Measurements from ENCODE around the gene F10. TPM values are rescaled to one million over a fixed set of nuclear protein-coding genes. Genes with fewer than 3 reads are reported as not detected.
"Not testable (repeated sequence)": the region's sequence is repeated elsewhere in the genome, so short reads cannot be mapped to it uniquely, and the experiment has no call there.

The F10 gene
- total RNA-seq, 2 experiments from 2014 or later: not detected

GRCh38 chr13:113157929-113158747 is 35.5 kb downstream of the F10 start, which contains the start of gene PROZ:
TSS of gene PROZ (plus strand) at chr13:113158648. CDS start at chr13:113158661, 13 bp downstream.
- ATAC-seq (ENCODE audit: low read depth): no peak
- peaks cover 12% of the 10 kb centered on the region for H3K27me3 Mint-ChIP-seq
- H3K4me3 Mint-ChIP-seq: no peak within 1 kb of the TSS
- H3K36me3 Mint-ChIP-seq: peaks cover 10% of the 10 kb centered on the region
- peaks cover 15% of the 10 kb centered on the region for H3K9me3 Mint-ChIP-seq
- POLR2A ChIA-PET: interaction anchor here (0.7 kb wide), 1 partner anchor 51 kb away, joined by 3 read pairs; the partner anchor contains the start of gene CUL4A
- peaks cover 26% of the 10 kb centered on the region for H3K4me1 Mint-ChIP-seq
- no peak within 1 kb of the TSS for H3K27ac Mint-ChIP-seq
- no peak for DNase-seq

GRCh38 chr13:113158946-113159345 is 36.3 kb downstream of the F10 start:
- Mint-ChIP-seq H3K4me1 (peaks cover 29% of the 10 kb centered on the region), H3K36me3 (peaks cover 10% of the 10 kb centered on the region), H3K27ac (no peak overlapping the region), H3K4me3 (no peak overlapping the region), H3K9me3 (peaks cover 15% of the 10 kb centered on the region), H3K27me3 (peaks cover 9% of the 10 kb centered on the region)
- POLR2A ChIA-PET: no interaction called here
- ATAC-seq (ENCODE audit: low read depth) (no peak), DNase-seq (no peak)

GRCh38 chr13:113159701-113160100 is 37.1 kb downstream of the F10 start:
- Mint-ChIP-seq H3K4me1 (peaks cover 32% of the 10 kb centered on the region), H3K4me3 (no peak overlapping the region), H3K27me3 (peaks cover 9% of the 10 kb centered on the region), H3K9me3 (peaks cover 15% of the 10 kb centered on the region), H3K27ac (no peak overlapping the region), H3K36me3 (peaks cover 10% of the 10 kb centered on the region)
- ATAC-seq (ENCODE audit: low read depth) (no peak), DNase-seq (no peak)
- POLR2A ChIA-PET: no interaction called here

- POLR2A ChIA-PET: interaction anchor here (1.8 kb wide), 1 partner anchor 49 kb away, joined by 6 read pairs; the partner anchor contains the start of gene CUL4A
- Mint-ChIP-seq H3K27me3 (peaks cover 7% of the 10 kb centered on the region), H3K36me3 (peaks cover 6% of the 10 kb centered on the region)
These were observed 38.4 kb downstream of the F10 start for GRCh38 chr13:113160983-113161382.

GRCh38 chr13:113161433-113161832 is 38.8 kb downstream of the F10 start:
- H3K9me3 Mint-ChIP-seq: peaks cover 6% of the 10 kb centered on the region
- DNase-seq: peak; percentile 46
- H3K4me3 Mint-ChIP-seq: peak overlapping the region; percentile 70
- peaks cover 6% of the 10 kb centered on the region for H3K36me3 Mint-ChIP-seq
- peak overlapping the region; percentile 78 for H3K27ac Mint-ChIP-seq
- POLR2A ChIA-PET: interaction anchor here (1.8 kb wide), 1 partner anchor 48 kb away, joined by 6 read pairs; the partner anchor contains the start of gene CUL4A
- peak; percentile 45 for ATAC-seq (ENCODE audit: low read depth)
- peaks cover 31% of the 10 kb centered on the region for H3K4me1 Mint-ChIP-seq
- peaks cover 7% of the 10 kb centered on the region for H3K27me3 Mint-ChIP-seq

More at GRCh38 chr13:113160983-113161382, 38.4 kb downstream of the F10 start:
- Mint-ChIP-seq H3K4me1 (peaks cover 31% of the 10 kb centered on the region), H3K4me3 (peak overlapping the region; percentile 70), H3K9me3 (peaks cover 6% of the 10 kb centered on the region), H3K27ac (peak overlapping the region; percentile 78)
- ATAC-seq (ENCODE audit: low read depth): no peak
- no peak for DNase-seq

- DNase-seq; H3K9me3 Mint-ChIP-seq; ATAC-seq (ENCODE audit: low read depth); H3K27ac Mint-ChIP-seq; H3K36me3 Mint-ChIP-seq; H3K27me3 Mint-ChIP-seq; H3K4me3 Mint-ChIP-seq: not testable (repeated sequence)
- POLR2A ChIA-PET: interaction anchor here (1.8 kb wide), 1 partner anchor 48 kb away, joined by 6 read pairs; the partner anchor contains the start of gene CUL4A
- peaks cover 31% of the 10 kb centered on the region for H3K4me1 Mint-ChIP-seq
These were observed 39.4 kb downstream of the F10 start for GRCh38 chr13:113161975-113162374.

- ATAC-seq (ENCODE audit: low read depth) (peak; percentile 61), DNase-seq (peak; percentile 46)
- H3K4me3 Mint-ChIP-seq: peak overlapping the region; percentile 28
- H3K9me3 Mint-ChIP-seq: no peaks in the 10 kb centered on the region
- H3K4me1 Mint-ChIP-seq: peaks cover 26% of the 10 kb centered on the region
- POLR2A ChIA-PET: interaction anchor here (0.6 to 1.0 kb wide), 2 partner anchors 46 to 409 kb away, joined by 3 to 4 read pairs; partner anchors contain the start of genes CUL4A and PCID2
- H3K27me3 Mint-ChIP-seq: no peaks in the 10 kb centered on the region
- H3K36me3 Mint-ChIP-seq: peaks cover 9% of the 10 kb centered on the region
- peak overlapping the region; percentile 79 for H3K27ac Mint-ChIP-seq
These were observed 40.4 kb downstream of the F10 start for GRCh38 chr13:113162783-113163685.

- H3K27me3 Mint-ChIP-seq: no peaks in the 10 kb centered on the region
- no peak for DNase-seq
- no peak overlapping the region for H3K4me3 Mint-ChIP-seq
- POLR2A ChIA-PET: interaction anchor here (0.8 kb wide), 1 partner anchor 45 kb away, joined by 3 read pairs; the partner anchor contains the start of genes CUL4A and PCID2
- ATAC-seq (ENCODE audit: low read depth): no peak
- H3K36me3 Mint-ChIP-seq: peaks cover 19% of the 10 kb centered on the region
- H3K4me1 Mint-ChIP-seq: peaks cover 26% of the 10 kb centered on the region
- H3K27ac Mint-ChIP-seq: peak overlapping the region; percentile 45
- H3K9me3 Mint-ChIP-seq: no peaks in the 10 kb centered on the region
These were observed 41.9 kb downstream of the F10 start for GRCh38 chr13:113164492-113164891.

GRCh38 chr13:113166266-113166665 is 43.7 kb downstream of the F10 start:
- POLR2A ChIA-PET: no interaction called here
- Mint-ChIP-seq H3K4me1 (peaks cover 17% of the 10 kb centered on the region), H3K36me3 (peaks cover 23% of the 10 kb centered on the region), H3K9me3 (no peaks in the 10 kb centered on the region), H3K4me3 (no peak overlapping the region), H3K27me3 (no peaks in the 10 kb centered on the region), H3K27ac (no peak overlapping the region)
- ATAC-seq (ENCODE audit: low read depth): no peak
- no peak for DNase-seq

GRCh38 chr13:113166681-113167080 is 44.1 kb downstream of the F10 start:
- Mint-ChIP-seq H3K9me3 (no peaks in the 10 kb centered on the region), H3K27me3 (no peaks in the 10 kb centered on the region), H3K4me3 (no peak overlapping the region), H3K4me1 (peaks cover 14% of the 10 kb centered on the region), H3K27ac (no peak overlapping the region), H3K36me3 (peaks cover 23% of the 10 kb centered on the region)
- DNase-seq (no peak), ATAC-seq (ENCODE audit: low read depth) (no peak)
- POLR2A ChIA-PET: no interaction called here

GRCh38 chr13:113167155-113167554 is 44.6 kb downstream of the F10 start:
- no peak for DNase-seq
- no peak for ATAC-seq (ENCODE audit: low read depth)
- Mint-ChIP-seq H3K9me3 (no peaks in the 10 kb centered on the region), H3K4me1 (peaks cover 14% of the 10 kb centered on the region), H3K27me3 (no peaks in the 10 kb centered on the region), H3K36me3 (peaks cover 23% of the 10 kb centered on the region), H3K27ac (no peak overlapping the region), H3K4me3 (no peak overlapping the region)
- POLR2A ChIA-PET: no interaction called here

- POLR2A ChIA-PET: no interaction called here
- peaks cover 23% of the 10 kb centered on the region for H3K36me3 Mint-ChIP-seq
- H3K27ac Mint-ChIP-seq: no peak overlapping the region
These were observed 45.0 kb downstream of the F10 start for GRCh38 chr13:113167575-113167974.

GRCh38 chr13:113168211-113168610 is 45.6 kb downstream of the F10 start:
- ATAC-seq (ENCODE audit: low read depth) (no peak), DNase-seq (no peak)
- POLR2A ChIA-PET: no interaction called here
- no peak overlapping the region for H3K27ac Mint-ChIP-seq
- H3K9me3 Mint-ChIP-seq: no peaks in the 10 kb centered on the region
- peaks cover 23% of the 10 kb centered on the region for H3K36me3 Mint-ChIP-seq
- peaks cover 10% of the 10 kb centered on the region for H3K4me1 Mint-ChIP-seq
- no peaks in the 10 kb centered on the region for H3K27me3 Mint-ChIP-seq
- no peak overlapping the region for H3K4me3 Mint-ChIP-seq

More at GRCh38 chr13:113167575-113167974, 45.0 kb downstream of the F10 start:
- Mint-ChIP-seq H3K27me3 (no peaks in the 10 kb centered on the region), H3K4me3 (no peak overlapping the region), H3K4me1 (peaks cover 14% of the 10 kb centered on the region), H3K9me3 (no peaks in the 10 kb centered on the region)
- DNase-seq (no peak), ATAC-seq (ENCODE audit: low read depth) (no peak)

Measured in activated naive CD8-positive, alpha-beta T cell treated with anti-CD3 and anti-CD28 coated beads, Interleukin-2, amount 10 ng/mL, durations not matched to agents 7 days and 5 days (primary cell).